Measurements from ENCODE around the gene NOD1. TPM values are rescaled to one million over a fixed set of nuclear protein-coding genes. Genes with fewer than 3 reads are reported as not detected.

The NOD1 gene
- total RNA-seq, 1 experiment from 2014 or later, result 8.1 TPM

DNA sequence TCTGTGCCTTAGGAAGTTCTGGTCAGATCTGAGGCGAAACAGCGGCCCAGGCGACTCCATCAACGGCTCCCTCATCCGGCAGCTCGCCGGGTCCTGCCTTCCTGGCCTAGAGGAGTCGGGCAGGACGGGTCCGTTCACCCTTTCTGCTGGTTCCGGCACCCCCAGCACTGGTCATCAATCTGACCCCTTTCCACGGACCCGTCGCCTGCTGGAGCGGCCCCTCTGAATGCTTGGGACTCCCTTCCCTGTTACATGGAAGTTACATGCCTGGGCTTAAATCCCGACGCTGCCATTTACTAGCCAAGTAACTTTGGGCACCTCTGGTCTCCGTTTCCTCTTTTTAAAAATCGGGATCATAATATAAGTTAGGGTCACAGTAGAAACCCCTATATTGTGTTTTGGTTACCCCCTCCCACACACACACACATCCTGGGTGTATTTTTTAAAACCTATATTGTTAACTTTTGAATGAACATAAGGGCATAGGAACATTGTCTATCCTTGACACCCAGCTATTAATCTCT lies 26.7 kb upstream of the NOD1 start:
- in situ Hi-C loops (cut with HindIII; ENCODE audit: low pct_unique_long_range_greater_than_20kb, low sequenced_read_pairs) (no loop called here), intact Hi-C loops (cut with micrococcal nuclease; ENCODE audit: unreplicated experiment) (no loop called here)
- Histone ChIP-seq H3K27ac (ENCODE audit: low read length) (peak overlapping the region; percentile 94), H3K27me3 (ENCODE audit: control insufficient read depth, insufficient read depth, low read length) (no peaks in the 10 kb centered on the region), H3K9me3 (ENCODE audit: control insufficient read depth, insufficient read depth, low read depth, low read length) (no peaks in the 10 kb centered on the region), H3K36me3 (ENCODE audit: control insufficient read depth, insufficient read depth, low read length) (no peaks in the 10 kb centered on the region), H3K4me3 (ENCODE audit: low read depth in 2 of 2, low read length in 2 of 2) (peak overlapping the region; percentile 89 to 94), H3K4me1 (ENCODE audit: control insufficient read depth, insufficient read depth, low read length) (peaks cover 15% of the 10 kb centered on the region; the same call in 1 of the 2 replicates)
- TSS peak; percentile 93 for BruUV-seq (replicated peaks)
- POLR2A ChIA-PET, result no interaction called here
- CTCF ChIA-PET, result interaction anchor here (1.5 kb wide), 1 partner anchor 59 kb away, joined by 3 read pairs; no protein-coding TSS in a partner anchor
- TF ChIP-seq, protein P1, sequence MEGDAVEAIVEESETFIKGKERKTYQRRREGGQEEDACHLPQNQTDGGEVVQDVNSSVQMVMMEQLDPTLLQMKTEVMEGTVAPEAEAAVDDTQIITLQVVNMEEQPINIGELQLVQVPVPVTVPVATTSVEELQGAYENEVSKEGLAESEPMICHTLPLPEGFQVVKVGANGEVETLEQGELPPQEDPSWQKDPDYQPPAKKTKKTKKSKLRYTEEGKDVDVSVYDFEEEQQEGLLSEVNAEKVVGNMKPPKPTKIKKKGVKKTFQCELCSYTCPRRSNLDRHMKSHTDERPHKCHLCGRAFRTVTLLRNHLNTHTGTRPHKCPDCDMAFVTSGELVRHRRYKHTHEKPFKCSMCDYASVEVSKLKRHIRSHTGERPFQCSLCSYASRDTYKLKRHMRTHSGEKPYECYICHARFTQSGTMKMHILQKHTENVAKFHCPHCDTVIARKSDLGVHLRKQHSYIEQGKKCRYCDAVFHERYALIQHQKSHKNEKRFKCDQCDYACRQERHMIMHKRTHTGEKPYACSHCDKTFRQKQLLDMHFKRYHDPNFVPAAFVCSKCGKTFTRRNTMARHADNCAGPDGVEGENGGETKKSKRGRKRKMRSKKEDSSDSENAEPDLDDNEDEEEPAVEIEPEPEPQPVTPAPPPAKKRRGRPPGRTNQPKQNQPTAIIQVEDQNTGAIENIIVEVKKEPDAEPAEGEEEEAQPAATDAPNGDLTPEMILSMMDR (IDR thresholded peaks at IDR 0.05), result no peak
- TF ChIP-seq SIN3A (IDR thresholded peaks at IDR 0.05; ENCODE audit: borderline replicate concordance, insufficient read depth, low read depth, low read length), result no peak; the same call in 1 of the 2 replicates
- TF ChIP-seq, protein P2, sequence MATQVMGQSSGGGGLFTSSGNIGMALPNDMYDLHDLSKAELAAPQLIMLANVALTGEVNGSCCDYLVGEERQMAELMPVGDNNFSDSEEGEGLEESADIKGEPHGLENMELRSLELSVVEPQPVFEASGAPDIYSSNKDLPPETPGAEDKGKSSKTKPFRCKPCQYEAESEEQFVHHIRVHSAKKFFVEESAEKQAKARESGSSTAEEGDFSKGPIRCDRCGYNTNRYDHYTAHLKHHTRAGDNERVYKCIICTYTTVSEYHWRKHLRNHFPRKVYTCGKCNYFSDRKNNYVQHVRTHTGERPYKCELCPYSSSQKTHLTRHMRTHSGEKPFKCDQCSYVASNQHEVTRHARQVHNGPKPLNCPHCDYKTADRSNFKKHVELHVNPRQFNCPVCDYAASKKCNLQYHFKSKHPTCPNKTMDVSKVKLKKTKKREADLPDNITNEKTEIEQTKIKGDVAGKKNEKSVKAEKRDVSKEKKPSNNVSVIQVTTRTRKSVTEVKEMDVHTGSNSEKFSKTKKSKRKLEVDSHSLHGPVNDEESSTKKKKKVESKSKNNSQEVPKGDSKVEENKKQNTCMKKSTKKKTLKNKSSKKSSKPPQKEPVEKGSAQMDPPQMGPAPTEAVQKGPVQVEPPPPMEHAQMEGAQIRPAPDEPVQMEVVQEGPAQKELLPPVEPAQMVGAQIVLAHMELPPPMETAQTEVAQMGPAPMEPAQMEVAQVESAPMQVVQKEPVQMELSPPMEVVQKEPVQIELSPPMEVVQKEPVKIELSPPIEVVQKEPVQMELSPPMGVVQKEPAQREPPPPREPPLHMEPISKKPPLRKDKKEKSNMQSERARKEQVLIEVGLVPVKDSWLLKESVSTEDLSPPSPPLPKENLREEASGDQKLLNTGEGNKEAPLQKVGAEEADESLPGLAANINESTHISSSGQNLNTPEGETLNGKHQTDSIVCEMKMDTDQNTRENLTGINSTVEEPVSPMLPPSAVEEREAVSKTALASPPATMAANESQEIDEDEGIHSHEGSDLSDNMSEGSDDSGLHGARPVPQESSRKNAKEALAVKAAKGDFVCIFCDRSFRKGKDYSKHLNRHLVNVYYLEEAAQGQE (IDR thresholded peaks at IDR 0.05; ENCODE audit: insufficient read depth in 1 of 2, low read depth in 2 of 2, low read length in 1 of 2), result no peak
- TF ChIP-seq POLR2AphosphoS5 (IDR thresholded peaks at IDR 0.05; ENCODE audit: low read depth, low read length), result no peak
- TF ChIP-seq TCF7L2 (IDR thresholded peaks at IDR 0.05; ENCODE audit: low read depth, low read length), result no peak
- peak; percentile 41 for DNase-seq (ENCODE audit: low read depth, low spot score)
- peak; percentile 68 for ATAC-seq

DNA sequence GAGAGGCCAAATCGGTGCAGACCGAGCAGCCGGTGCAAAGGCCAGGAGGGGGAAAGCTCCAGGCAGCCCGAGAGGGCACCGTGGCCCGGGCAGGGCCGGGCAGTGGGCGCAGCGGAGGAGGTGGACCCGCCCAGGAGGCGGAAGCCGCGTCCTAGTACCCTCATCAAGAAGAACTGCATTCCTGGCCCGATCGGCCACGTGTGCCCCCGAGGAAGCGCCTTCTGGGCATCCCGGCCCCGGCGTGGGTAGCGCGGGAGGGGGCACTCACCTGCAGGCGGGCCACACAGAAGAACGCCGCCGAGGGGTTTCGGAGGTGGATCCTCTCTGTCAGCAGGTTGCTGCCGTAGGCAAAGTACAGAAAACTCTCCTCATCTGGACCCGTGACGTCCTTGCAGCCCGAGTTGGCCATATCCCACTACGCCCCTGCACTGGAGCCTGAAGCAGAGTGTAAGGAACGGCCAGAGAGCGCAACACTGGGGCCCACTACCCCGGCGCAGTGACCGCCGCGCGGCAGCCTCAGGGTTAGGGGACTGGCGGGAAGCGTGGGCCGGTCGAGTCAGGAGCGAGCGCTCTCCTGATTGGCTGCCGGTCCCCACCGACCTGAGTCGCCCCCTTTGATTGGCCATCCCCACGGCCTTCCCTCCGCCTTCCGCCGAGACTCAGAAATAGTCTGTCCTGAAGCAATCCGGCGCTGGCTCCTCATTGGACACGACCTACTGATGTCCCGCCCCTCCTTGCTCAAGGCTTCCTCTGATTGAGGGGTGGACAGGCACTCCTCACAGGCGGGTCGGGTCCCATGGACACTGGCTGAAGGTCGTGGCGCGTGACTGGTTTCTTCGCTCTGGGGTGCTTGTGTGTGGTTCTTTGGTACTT lies 26.0 kb upstream of the NOD1 start, which contains the start of gene GGCT:
Gene GGCT (minus strand): TSS at position 529 of the 873 bp plus-strand sequence. CDS start 120 bp downstream, at position 409.
- in situ Hi-C loops (cut with HindIII; ENCODE audit: low pct_unique_long_range_greater_than_20kb, low sequenced_read_pairs) (no loop called here), intact Hi-C loops (cut with micrococcal nuclease; ENCODE audit: unreplicated experiment) (no loop called here)
- Histone ChIP-seq H3K9me3 (ENCODE audit: control insufficient read depth, insufficient read depth, low read depth, low read length) (no peaks in the 10 kb centered on the region), H3K4me1 (ENCODE audit: control insufficient read depth, insufficient read depth, low read length) (peaks cover 15% of the 10 kb centered on the region; the same call in 1 of the 2 replicates), H3K4me3 (ENCODE audit: low read depth in 2 of 2, low read length in 2 of 2) (peak within 1 kb of the TSS; percentile 89 to 94), H3K36me3 (ENCODE audit: control insufficient read depth, insufficient read depth, low read length) (no peaks in the 10 kb centered on the region), H3K27ac (ENCODE audit: low read length) (peak within 1 kb of the TSS; percentile 94), H3K27me3 (ENCODE audit: control insufficient read depth, insufficient read depth, low read length) (no peaks in the 10 kb centered on the region)
- ATAC-seq, result peak; percentile 99
- ChIA-PET POLR2A (no interaction called here), CTCF (interaction anchor here (1.5 kb wide), 1 partner anchor 60 kb away, joined by 3 read pairs; no protein-coding TSS in a partner anchor)
- no TSS peak for BruUV-seq (replicated peaks)
- TF ChIP-seq SIN3A (IDR thresholded peaks at IDR 0.05; ENCODE audit: borderline replicate concordance, insufficient read depth, low read depth, low read length) (peak; percentile 68; the same call in 1 of the 2 replicates), TCF7L2 (IDR thresholded peaks at IDR 0.05; ENCODE audit: low read depth, low read length) (peak; percentile 46; the same call in 1 of the 2 replicates), POLR2AphosphoS5 (IDR thresholded peaks at IDR 0.05; ENCODE audit: low read depth, low read length) (peak; percentile 96)
- TF ChIP-seq, protein P2 (IDR thresholded peaks at IDR 0.05; ENCODE audit: insufficient read depth in 1 of 2, low read depth in 2 of 2, low read length in 1 of 2), result no peak
- TF ChIP-seq, protein P1 (IDR thresholded peaks at IDR 0.05), result no peak
- peak; percentile 94 for DNase-seq (ENCODE audit: low read depth, low spot score)
